ENCODE results near the gene ITPKB. TPM values are rescaled to one million over a fixed set of nuclear protein-coding genes. Genes with fewer than 3 reads are reported as not detected.

ITPKB gene
- total RNA-seq, 1 donor = 6.2 TPM

DNA sequence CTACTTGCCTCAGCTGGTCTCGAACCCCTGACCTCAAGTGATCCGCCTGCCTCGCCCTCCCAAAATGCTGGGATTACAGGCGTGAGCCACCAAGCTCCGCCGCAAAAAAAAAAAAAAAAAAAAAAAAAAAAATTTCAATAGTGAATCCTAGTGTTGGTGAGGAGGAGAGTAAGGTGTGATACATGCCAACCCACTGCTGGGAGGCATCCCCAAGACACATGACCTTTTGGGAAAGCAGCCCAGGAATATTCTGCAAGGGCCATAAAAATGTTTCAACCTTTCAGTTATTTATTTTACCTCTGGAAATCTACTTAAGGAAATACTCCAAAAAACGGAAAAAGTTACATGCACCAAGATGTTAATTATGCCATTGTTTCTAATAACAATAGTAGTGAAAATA is 69.0 kb downstream of the ITPKB start:
- no peaks in the 10 kb centered on the region for H3K79me2 ChIP-seq (ENCODE audit: insufficient read depth, low read length)
- no peaks in the 10 kb centered on the region for H3K4me1 ChIP-seq (ENCODE audit: insufficient read depth, low read length)
- no peak overlapping the region for H2AFZ ChIP-seq (ENCODE audit: low read length)
- H3K27ac ChIP-seq (ENCODE audit: low read depth, low read length) = no peak overlapping the region
- no peak for DNase-seq (ENCODE audit: insufficient read length, low spot score, missing footprints)
- H3K9me3 ChIP-seq (ENCODE audit: low read depth, low read length) = no peaks in the 10 kb centered on the region
- no peak overlapping the region for H3K4me2 ChIP-seq (ENCODE audit: insufficient read depth, low read length)
- no peak overlapping the region for H3K4me3 ChIP-seq (ENCODE audit: insufficient read depth, low read length)
- H3K27me3 ChIP-seq (ENCODE audit: insufficient read depth, low read length) = no peaks in the 10 kb centered on the region
- no peaks in the 10 kb centered on the region for H4K20me1 ChIP-seq (ENCODE audit: insufficient read depth, low read length)
- H3K36me3 ChIP-seq (ENCODE audit: insufficient read depth, low read length) = no peaks in the 10 kb centered on the region
- TF ChIP-seq, protein P1, sequence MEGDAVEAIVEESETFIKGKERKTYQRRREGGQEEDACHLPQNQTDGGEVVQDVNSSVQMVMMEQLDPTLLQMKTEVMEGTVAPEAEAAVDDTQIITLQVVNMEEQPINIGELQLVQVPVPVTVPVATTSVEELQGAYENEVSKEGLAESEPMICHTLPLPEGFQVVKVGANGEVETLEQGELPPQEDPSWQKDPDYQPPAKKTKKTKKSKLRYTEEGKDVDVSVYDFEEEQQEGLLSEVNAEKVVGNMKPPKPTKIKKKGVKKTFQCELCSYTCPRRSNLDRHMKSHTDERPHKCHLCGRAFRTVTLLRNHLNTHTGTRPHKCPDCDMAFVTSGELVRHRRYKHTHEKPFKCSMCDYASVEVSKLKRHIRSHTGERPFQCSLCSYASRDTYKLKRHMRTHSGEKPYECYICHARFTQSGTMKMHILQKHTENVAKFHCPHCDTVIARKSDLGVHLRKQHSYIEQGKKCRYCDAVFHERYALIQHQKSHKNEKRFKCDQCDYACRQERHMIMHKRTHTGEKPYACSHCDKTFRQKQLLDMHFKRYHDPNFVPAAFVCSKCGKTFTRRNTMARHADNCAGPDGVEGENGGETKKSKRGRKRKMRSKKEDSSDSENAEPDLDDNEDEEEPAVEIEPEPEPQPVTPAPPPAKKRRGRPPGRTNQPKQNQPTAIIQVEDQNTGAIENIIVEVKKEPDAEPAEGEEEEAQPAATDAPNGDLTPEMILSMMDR (IDR thresholded peaks at IDR 0.05; ENCODE audit: extremely low read depth, low read depth, low read length) = no peak

DNA sequence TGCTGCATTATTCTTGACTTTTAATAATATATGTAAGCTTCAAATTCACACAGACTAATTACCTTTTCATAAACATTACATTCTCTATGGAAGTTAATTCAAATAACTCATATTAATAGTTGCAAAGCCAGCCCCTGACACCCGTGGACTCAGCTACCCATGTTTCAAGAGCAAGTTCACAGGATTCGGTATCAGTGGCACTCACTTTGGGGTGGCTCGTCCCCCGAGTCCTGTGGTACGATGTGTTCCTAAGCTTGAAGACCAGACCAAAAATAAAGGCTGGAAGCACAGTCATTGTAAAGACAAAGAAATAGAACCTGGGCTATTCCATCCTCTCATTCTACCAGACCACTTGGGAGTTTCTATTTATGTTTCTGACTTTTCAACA is 70.9 kb downstream of the ITPKB start:
- no peak overlapping the region for H3K4me2 ChIP-seq (ENCODE audit: insufficient read depth, low read length)
- no peak for DNase-seq (ENCODE audit: insufficient read length, low spot score, missing footprints)
- no peak overlapping the region for H3K27ac ChIP-seq (ENCODE audit: low read depth, low read length)
- H3K36me3 ChIP-seq (ENCODE audit: insufficient read depth, low read length) = no peaks in the 10 kb centered on the region
- H3K79me2 ChIP-seq (ENCODE audit: insufficient read depth, low read length) = no peaks in the 10 kb centered on the region
- TF ChIP-seq, protein P1 (IDR thresholded peaks at IDR 0.05; ENCODE audit: extremely low read depth, low read depth, low read length) = no peak
- H3K4me3 ChIP-seq (ENCODE audit: insufficient read depth, low read length) = no peak overlapping the region
- H3K9me3 ChIP-seq (ENCODE audit: low read depth, low read length) = no peaks in the 10 kb centered on the region
- H3K27me3 ChIP-seq (ENCODE audit: insufficient read depth, low read length) = no peaks in the 10 kb centered on the region
- H4K20me1 ChIP-seq (ENCODE audit: insufficient read depth, low read length) = no peaks in the 10 kb centered on the region
- no peak overlapping the region for H2AFZ ChIP-seq (ENCODE audit: low read length)
- H3K4me1 ChIP-seq (ENCODE audit: insufficient read depth, low read length) = peaks cover 18% of the 10 kb centered on the region

DNA sequence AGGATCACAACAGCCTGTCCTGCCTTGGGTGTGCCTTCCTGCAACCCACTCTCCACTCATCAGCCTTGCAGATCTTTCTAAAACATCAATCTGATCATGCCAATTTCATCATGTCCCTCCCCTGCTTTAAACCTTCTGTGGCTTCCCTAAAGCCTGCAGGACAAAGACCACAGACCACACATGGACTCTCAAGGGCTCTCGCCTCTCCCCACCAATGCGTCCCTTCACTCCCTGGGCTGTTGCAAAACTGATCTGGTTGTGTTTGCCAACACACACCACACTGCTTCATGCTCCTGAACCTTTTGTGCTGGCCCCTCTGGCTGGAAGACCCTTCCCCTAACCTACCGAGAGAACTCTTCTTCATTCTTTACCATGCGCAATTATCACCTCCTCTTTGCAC is 72.4 kb downstream of the ITPKB start:
- no peak for DNase-seq (ENCODE audit: insufficient read length, low spot score, missing footprints)
- TF ChIP-seq, protein P1 (IDR thresholded peaks at IDR 0.05; ENCODE audit: extremely low read depth, low read depth, low read length) = no peak
- H3K36me3 ChIP-seq (ENCODE audit: insufficient read depth, low read length) = no peaks in the 10 kb centered on the region

DNA sequence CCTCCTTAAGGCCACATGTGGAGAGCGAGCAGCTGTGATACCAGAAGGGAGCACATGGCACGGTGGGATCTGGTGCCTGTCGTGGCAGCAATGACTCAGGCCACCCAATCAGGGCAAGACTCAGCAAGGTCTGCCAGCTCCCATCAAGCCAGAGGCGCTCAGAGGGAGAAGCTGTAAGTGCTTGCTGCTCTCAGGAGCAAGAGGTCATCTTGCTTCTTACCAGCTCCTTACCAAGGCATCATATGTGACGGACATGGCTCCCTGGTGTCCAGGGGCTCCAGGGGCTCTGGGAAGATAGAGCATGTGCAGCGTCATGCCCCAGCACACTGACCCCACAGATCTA is 72.9 kb downstream of the ITPKB start:
- Histone ChIP-seq H3K36me3 (ENCODE audit: insufficient read depth, low read length) (no peaks in the 10 kb centered on the region), H4K20me1 (ENCODE audit: insufficient read depth, low read length) (no peaks in the 10 kb centered on the region), H3K9me3 (ENCODE audit: low read depth, low read length) (no peaks in the 10 kb centered on the region), H3K27me3 (ENCODE audit: insufficient read depth, low read length) (no peaks in the 10 kb centered on the region), H3K4me1 (ENCODE audit: insufficient read depth, low read length) (peaks cover 32% of the 10 kb centered on the region), H2AFZ (ENCODE audit: low read length) (no peak overlapping the region), H3K79me2 (ENCODE audit: insufficient read depth, low read length) (no peaks in the 10 kb centered on the region), H3K4me2 (ENCODE audit: insufficient read depth, low read length) (no peak overlapping the region), H3K27ac (ENCODE audit: low read depth, low read length) (no peak overlapping the region), H3K4me3 (ENCODE audit: insufficient read depth, low read length) (no peak overlapping the region)
- TF ChIP-seq, protein P1 (IDR thresholded peaks at IDR 0.05; ENCODE audit: extremely low read depth, low read depth, low read length) = no peak
- DNase-seq (ENCODE audit: insufficient read length, low spot score, missing footprints) = no peak

More for the DNA sequence above, 72.4 kb downstream of the ITPKB start:
- no peak overlapping the region for H3K27ac ChIP-seq (ENCODE audit: low read depth, low read length)
- no peaks in the 10 kb centered on the region for H3K27me3 ChIP-seq (ENCODE audit: insufficient read depth, low read length)
- no peaks in the 10 kb centered on the region for H4K20me1 ChIP-seq (ENCODE audit: insufficient read depth, low read length)
- H3K9me3 ChIP-seq (ENCODE audit: low read depth, low read length) = no peaks in the 10 kb centered on the region
- no peak overlapping the region for H2AFZ ChIP-seq (ENCODE audit: low read length)
- H3K4me3 ChIP-seq (ENCODE audit: insufficient read depth, low read length) = no peak overlapping the region
- H3K79me2 ChIP-seq (ENCODE audit: insufficient read depth, low read length) = no peaks in the 10 kb centered on the region
- H3K4me2 ChIP-seq (ENCODE audit: insufficient read depth, low read length) = no peak overlapping the region
- peaks cover 32% of the 10 kb centered on the region for H3K4me1 ChIP-seq (ENCODE audit: insufficient read depth, low read length)
